Suppressor macrophage (primary cell): ENCODE results near the gene CENPC.
A peak's percentile ranks its signal among the peaks of the same experiment; 100 is the strongest.
"Not testable (repeated sequence)": the region's sequence is repeated elsewhere in the genome, so short reads cannot be mapped to it uniquely, and the experiment has no call there.

ENCODE experiments used
- DNase-seq, 4 experiments: peaks; one replicate each; pipeline ENCODE4 v3.0.0-alpha.2; 2020 to 2022

CENPC gene

DNA sequence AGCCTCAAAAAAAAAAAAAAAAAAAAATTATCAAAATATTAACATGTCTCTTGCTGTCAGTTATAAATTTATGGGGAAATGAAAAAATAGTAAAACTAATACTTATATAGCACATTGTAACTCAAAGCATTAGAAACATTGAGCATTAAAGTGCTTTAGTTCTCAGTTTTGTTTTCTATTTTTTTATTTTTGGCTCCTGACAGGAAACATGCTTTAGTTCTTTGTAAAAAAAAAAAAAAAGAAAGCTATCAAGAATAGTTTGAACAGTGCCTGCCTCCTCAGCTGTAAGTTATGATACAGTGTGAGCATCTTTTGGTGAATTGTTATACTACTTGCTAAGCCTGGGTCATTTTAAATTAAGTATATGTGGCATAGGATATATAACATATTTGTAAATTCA is 5.1 kb upstream of the CENPC start:
- no peak for DNase-seq

DNA sequence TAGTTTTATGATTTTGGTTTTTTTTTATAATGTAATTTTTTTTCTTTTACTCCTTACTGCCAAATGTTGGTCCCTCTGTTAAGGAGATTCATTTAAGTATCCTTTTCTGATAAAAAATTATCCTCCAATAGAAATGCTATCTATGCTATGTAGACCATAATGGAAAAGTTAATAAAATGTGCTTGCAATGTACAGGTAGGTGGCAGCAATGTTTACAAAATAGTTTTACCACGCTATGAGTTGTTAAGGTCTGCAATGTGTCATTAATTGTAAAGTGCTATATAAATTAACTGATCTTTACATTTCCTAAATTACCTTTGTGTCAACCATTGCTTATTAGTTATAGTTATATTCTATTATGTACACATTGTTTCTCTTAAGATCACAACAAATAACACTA is 3.8 kb upstream of the CENPC start:
- DNase-seq: peak in 2 of 4 experiments; percentile 38 to 46

DNA sequence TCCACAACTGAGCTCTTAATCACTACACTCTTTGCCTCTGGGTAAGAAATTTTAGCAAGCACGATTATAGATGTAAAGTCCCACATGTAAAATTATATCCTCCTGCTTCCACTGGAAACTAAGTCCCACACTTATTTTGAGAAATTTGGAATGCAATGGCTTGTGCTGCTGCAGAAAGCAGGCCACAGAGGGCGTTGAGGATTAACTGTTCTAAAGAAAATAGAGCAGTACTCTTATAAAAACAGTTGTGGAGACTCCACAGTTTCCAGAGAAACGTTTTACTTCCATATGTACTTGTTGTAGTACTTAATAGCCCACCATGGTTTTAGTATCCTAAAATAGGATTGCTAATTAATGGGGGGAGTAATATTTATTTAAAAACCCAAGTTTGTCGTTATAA is 1.7 kb upstream of the CENPC start:
- no peak for DNase-seq

- DNase-seq: peak in 2 of 4 experiments; percentile 6 to 8
Measured at GRCh38 chr4:67546004-67546356, 677 bp upstream of the CENPC start.

DNA sequence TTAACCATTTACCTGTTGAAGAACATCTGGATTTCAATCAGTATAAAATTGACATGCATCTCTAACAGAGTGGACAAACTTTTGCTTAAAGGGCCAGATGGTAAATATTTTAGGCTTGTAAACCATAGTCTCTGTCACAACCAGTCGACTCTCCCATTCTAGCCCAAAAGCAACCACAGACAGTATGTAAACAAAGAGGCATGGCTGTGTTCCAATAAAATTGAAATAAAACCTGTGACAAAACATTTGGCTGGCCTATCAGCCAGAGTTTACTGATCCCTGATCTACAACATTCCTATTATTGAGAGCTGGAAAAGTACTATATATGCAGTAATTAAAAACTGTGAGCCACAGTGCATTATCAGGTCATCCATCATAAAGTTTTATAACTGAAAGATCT is 3.2 kb downstream of the CENPC start:
- DNase-seq: no peak

DNA sequence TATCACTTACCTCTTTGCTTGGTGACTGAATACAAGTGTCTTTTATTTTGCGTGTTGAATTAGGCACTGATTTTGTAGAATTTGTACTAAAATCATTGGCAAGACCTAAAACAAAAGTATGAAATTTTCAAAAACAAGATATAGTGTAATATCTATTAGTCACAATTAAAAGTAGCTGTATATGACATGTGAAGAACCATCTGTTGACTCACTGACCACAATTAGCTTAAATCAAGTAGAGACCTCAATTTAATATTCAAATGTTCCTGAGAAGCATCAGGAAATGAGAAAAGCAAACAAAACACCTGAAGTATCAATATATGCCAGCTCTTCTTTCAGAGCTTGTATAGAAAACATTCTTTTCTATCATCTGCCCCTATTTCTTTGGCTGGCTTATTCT is 5.5 kb downstream of the CENPC start:
- DNase-seq: no peak

DNA sequence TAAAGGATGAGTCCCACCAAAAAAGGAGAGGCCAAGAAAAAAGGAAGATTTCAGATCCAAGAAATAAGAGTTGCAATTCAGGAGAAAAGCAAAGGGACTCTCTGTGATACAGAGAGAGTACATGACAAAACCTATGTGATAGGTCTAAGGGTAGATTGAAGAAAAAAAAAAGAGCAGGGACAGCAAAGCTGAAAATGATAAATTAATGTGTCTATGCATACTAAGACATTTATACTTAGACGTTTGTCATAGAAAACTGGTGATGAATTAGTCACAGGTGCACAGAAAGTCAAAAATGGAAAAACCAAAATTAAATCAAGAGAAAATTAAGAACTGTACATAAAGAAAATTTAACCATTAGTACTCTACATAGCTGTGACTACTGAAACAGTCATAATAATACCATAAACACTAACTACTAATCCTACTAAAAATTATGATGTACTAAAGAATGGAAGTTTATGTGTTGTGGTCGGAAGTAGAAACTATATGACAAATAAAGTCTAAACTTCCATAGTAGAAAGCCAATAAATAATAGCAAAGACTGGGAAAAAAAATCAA is 9.9 kb downstream of the CENPC start:
- DNase-seq: no peak

DNA sequence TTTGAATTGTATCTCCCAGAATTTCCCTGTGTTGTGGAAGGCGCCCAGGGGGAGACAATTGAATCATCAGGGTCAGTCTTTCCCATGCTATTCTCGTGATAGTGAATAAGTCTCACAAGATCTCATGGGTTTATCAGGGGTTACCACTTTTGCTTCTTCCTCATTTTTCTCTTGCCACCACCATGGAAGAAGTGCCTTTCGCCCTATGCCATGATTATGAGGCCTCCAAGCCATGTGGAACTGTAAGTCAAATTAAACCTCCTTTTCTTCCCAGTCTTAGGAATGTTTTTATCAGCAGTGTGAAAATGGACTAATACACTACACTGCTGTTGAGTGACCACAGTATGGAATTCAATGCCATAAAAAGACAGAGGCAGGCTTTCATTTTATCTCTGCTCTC is 12.2 kb downstream of the CENPC start:
- DNase-seq: no peak

- not testable (repeated sequence) for DNase-seq
Measured at GRCh38 chr4:67532397-67532796, 12.9 kb downstream of the CENPC start.

DNA sequence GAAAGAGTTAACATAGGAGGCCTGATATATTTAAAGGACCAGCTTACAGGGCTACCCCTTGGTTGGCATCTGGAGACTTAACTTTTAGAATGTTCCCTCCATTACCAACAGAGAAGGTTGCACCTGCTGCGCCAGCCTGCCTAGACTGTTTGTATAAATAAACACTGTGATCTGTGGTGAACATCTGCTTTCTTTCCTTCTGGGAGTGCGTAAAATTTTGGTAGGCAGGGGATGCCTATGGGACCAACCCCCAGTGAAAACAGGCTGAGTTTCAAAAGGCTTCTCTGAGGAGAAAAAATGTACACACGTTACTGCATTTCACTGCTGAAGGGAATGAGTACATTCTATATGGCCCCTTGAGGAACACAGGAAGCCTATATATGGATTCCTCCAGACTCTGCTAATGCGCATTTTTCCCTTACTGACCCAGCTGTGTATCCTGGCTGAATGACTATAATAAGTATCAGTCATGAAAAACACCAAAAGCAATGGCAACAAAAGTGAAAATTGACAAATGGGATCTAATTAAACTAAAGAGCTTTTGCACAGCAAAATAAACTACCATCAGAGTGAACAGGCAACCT is 13.8 kb downstream of the CENPC start:
- no peak for DNase-seq

DNA sequence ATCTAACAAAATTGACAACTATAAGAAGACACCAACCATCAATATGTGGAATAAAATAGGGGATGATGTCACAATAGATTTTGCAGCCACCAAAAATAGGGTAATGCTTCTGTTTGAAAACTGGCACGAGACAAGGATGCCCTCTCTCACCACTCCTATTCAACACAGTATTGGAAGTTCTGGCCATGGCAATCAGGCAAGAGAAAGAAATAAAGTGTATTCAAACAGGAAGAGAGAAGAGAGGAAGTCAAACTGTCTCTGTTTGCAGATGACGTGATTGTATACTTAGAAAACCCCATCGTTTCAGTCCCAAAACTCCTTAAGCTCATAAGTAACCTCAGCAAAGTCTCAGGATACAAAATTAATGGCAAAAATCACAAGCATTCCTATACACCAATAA is 21.2 kb downstream of the CENPC start:
- DNase-seq: not testable (repeated sequence)

DNA sequence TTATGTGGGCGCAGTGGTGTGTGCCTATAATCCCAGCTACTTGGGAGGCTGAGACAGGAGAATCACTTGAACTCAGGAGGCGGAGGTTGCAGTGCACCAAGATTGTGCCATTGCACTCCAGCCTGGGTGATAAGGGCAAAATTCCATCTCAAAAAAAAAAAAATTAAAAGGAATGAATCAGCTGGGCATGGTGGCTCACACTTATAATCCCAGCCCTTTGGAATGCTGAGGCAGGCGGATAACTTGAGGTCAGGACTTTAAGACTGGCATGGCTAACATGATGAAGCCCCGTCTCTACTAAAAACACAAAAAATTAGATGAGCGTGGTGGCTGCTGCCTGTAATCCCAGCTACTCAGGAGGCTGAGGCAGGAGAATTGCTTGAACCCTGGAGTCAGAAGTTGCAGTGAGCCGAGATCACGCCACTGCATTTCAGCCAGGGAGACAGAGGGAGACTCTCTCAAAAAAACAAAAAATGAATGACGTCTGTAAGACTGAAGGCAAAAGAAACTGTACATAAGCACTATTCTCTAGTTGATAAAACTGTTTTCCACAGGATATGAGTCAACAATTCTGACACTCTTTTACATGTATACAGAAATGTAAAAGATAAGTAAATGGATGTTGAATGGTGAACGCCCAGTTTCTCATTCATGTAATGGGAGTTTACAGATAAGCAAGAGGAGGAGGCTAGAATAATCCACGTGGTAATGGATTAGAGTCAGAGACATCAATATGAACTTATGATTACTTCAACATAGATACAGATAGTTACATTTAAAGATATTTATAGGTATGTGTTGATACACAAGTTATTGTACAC is 22.2 kb downstream of the CENPC start:
- DNase-seq: no peak

DNA sequence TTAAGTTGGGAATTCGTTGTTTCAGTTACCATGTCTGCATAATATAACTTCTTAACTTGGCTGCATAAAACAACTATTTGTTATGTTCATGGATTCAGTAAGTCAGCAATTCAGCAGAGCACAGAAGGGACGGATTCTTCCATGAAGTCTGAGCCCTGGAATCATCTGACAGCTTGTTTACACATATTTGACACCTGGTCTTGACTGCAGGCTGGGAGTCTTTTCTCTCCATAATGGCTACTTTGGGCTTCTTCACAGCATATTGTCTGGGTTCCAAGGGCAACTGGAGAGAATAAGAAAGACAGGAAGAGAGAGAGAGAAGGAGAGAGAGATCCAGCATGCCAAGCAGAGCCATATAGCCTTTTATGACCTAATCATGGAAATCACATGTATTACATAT is 23.1 kb downstream of the CENPC start:
- no peak for DNase-seq

GRCh38 chr4:67521506-67521905 is 23.8 kb downstream of the CENPC start:
- no peak for DNase-seq

GRCh38 chr4:67520141-67520540 is 25.2 kb downstream of the CENPC start:
- no peak for DNase-seq

DNA sequence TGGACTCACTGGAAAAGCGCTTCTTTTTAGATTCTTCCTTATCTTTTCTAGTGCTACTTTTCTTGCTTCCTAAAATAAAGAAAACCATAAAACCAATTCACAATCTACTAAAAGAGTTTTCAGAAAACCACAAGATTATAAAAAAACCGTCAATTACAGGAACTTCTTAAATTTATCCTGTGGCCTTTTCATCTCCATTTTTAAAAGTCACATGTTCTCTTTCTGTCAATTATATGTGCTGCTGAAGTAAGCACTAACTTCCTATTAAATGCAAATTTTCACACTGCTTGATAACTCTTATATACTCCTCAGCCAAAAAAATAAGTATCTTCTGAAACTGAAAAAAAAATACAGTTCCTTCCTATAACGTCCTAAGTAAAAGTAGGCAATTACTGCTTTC is 32.8 kb downstream of the CENPC start:
- peak in 2 of 4 experiments; percentile 2 to 13 for DNase-seq

- no peak for DNase-seq
Measured at GRCh38 chr4:67500373-67500772, 44.9 kb downstream of the CENPC start.

DNA sequence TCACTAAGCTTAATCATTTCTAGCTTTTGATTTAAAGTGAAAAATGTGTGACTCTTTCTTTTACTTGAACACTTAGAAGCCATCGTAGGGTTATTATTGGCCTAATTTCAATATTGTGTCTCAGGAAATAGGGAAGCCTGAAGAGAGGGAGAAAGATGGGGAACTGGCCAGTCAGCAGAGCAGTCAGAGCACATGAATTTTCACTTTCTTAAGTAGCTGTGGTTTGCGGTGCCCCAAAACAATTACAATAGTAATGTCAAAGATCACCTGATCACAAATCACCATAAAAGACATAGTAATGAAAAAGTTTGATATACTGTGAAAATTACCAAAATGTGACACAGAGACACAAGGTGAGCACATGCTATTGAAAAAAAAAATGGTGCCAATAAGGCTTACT is 45.5 kb downstream of the CENPC start:
- DNase-seq: peak; percentile 11 to 47 (median 36)

GRCh38 chr4:67483868-67484602 is 61.3 kb downstream of the CENPC start:
- peak in 1 of 4 experiments; percentile 27 for DNase-seq

DNA sequence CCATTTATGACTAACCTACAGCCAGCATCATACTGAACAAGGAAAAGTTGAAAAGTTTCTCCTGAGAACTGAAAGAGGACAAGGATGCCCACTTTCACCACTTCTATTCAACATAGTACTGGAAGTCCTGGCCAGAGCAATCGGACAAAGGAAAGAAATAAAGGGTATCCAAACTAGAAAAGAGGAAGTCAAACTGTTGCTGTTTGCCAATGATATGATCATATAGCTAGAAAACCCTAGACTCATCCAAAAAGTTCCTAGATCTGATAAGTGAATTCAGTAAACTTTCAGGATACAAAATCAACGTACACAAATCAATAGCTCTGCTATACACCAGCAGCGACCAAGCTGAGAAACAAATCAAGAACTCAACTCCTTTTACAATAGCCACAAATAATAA is 64.5 kb downstream of the CENPC start:
- DNase-seq: no peak

GRCh38 chr4:67475155-67475554 is 70.1 kb downstream of the CENPC start:
- DNase-seq: no peak

DNA sequence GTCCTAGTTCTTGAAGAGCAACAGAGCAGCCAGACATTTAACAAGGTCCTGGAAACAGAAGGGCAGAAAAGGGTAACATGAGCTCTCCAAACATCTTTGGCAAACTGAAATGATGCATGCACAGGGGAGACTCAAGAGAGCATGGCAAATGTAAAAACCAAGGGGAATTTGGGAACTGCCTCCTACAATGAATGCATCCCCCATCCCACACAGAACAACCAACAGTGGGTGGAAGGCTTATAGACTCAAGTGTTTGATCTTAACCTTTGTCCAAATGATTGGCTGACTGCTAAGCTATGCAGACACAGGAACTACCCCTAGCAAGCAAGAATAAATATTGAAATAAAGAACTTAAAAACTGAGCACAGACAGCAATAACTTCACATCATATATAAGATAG is 74.4 kb downstream of the CENPC start:
- peak; percentile 19 to 44 (median 40) for DNase-seq

DNA sequence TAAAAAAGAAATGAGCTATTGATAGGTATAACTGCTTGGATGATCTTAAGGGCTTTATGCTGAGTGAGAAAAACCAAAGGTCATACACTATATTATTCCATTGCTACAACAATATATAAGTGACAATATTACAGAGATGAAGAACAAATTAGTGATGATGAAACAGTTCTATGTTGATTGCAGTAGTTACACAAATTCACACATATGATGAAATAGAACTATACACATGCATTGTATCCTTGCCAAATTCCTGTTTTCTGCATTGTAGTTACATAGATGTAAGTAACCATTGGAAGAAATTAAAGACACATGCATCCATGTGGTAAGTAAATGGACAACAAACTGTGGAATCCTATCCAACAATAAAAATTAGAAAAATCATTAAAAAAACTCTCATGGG is 76.5 kb downstream of the CENPC start:
- DNase-seq: peak in 2 of 4 experiments; percentile 9 to 13
